Ishikawa (cell line): ENCODE data around the gene DNAJB1.
A peak's percentile ranks its signal among the peaks of the same experiment; 100 is the strongest.

Experiments
- CEBPB ChIP-seq: IDR thresholded peaks from 2 replicates; pipeline ENCODE4 v1.6.1; 2012
- CREB1 ChIP-seq: IDR thresholded peaks from 2 replicates; pipeline ENCODE4 v1.6.1; 2012; ENCODE audit warnings: low read depth
- EGR1 ChIP-seq: IDR thresholded peaks from 2 replicates; pipeline ENCODE4 v1.6.1; 2012
- EP300 ChIP-seq: IDR thresholded peaks from 2 replicates; pipeline ENCODE4 v1.6.1; 2012; ENCODE audit warnings: borderline replicate concordance
- FOXM1 ChIP-seq: IDR thresholded peaks from 2 replicates; pipeline ENCODE4 v1.6.1; 2012; ENCODE audit warnings: low read depth, borderline replicate concordance
- NFIC ChIP-seq: IDR thresholded peaks from 2 replicates; pipeline ENCODE4 v1.6.1; 2012
- RAD21 ChIP-seq: IDR thresholded peaks from 2 replicates; pipeline ENCODE4 v1.6.1; 2012; ENCODE audit warnings: low read depth
- TAF1 ChIP-seq: IDR thresholded peaks from 2 replicates; pipeline ENCODE4 v1.6.1; 2012; ENCODE audit warnings: low read depth, mild to moderate bottlenecking
- TCF12 ChIP-seq: IDR thresholded peaks from 2 replicates; pipeline ENCODE4 v1.6.1; 2012; ENCODE audit warnings: low read depth
- TEAD4 ChIP-seq: IDR thresholded peaks from 2 replicates; pipeline ENCODE4 v1.6.1; 2012
- YY1 ChIP-seq: IDR thresholded peaks from 2 replicates; pipeline ENCODE4 v1.6.1; 2012; ENCODE audit warnings: low read depth
- ZBTB7A ChIP-seq: IDR thresholded peaks from 2 replicates; pipeline ENCODE4 v1.6.1; 2012; ENCODE audit warnings: low read depth
- TF ChIP-seq, protein P1 (sequence below): IDR thresholded peaks from 2 replicates; pipeline ENCODE4 v1.6.1; 2012; ENCODE audit warnings: low read depth, mild to moderate bottlenecking
- TF ChIP-seq, protein P2 (sequence below): IDR thresholded peaks from 2 replicates; pipeline ENCODE4 v1.6.1; 2012
- TF ChIP-seq, protein P3 (sequence below): IDR thresholded peaks from 2 replicates; pipeline ENCODE4 v1.6.1; 2012

Gene DNAJB1

DNA sequence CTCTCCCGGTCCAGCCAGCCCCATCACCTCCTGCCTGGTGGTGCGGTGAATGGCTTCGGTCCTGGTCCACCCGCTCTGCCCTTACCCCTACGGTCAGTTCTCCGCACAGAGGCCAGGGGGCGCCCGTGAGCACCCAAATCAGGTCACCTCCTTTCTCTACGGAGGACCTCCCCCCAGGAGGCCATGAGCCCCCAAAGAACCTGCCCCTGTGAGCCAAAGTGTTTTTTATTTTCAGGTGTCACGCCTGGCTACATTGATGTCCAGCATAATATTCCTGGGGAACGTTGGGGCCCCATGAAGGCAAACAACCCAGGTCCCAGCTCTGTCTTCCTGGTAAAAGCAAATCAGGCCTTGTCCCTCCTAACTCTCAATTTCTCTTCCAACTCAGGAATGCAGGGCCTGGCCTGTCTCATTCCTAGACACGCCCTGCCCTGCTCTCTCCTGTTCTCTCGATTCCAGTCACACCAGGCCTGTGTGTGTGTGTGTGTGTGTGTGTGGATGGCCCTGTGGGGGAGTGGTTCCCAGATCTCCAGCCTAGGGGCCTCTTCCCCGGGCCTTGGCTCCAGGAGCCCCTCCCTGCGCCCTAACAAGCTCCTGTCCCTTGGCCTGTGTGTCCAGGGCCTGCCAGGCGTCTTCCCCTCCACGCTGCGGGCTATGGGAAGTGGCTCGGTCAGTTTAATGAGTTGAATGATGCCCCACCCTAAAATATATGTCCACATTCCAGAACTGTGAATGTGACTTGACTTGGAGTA lies 12.5 kb downstream of the DNAJB1 start:
- TF ChIP-seq NFIC (no peak), ZBTB7A (peak; percentile 30; the same call in 1 of the 2 replicates), FOXM1 (no peak), TEAD4 (peak; percentile 44; the same call in 1 of the 2 replicates), RAD21 (peak; percentile 38; the same call in 1 of the 2 replicates)

DNA sequence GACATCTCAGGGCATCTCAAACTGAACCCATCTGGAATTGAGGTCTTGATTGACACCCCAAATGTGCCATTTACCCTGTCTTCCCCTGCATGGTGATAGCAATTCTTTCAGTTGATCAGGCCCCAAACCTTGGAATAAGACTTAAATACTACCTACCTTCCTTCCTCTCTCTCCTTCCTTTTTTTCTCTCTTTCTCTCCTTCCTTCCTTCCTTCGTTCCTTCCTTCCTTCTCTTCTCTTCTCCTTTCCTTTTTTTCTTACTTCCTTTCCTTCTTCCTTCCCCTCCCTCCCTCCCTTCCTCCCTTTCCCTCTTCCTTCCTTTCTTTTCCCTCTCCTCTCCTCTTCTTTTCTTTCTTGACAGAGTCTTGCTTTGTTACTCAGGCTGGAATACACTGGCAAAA lies 14.9 kb downstream of the DNAJB1 start:
- TF ChIP-seq, protein P1, sequence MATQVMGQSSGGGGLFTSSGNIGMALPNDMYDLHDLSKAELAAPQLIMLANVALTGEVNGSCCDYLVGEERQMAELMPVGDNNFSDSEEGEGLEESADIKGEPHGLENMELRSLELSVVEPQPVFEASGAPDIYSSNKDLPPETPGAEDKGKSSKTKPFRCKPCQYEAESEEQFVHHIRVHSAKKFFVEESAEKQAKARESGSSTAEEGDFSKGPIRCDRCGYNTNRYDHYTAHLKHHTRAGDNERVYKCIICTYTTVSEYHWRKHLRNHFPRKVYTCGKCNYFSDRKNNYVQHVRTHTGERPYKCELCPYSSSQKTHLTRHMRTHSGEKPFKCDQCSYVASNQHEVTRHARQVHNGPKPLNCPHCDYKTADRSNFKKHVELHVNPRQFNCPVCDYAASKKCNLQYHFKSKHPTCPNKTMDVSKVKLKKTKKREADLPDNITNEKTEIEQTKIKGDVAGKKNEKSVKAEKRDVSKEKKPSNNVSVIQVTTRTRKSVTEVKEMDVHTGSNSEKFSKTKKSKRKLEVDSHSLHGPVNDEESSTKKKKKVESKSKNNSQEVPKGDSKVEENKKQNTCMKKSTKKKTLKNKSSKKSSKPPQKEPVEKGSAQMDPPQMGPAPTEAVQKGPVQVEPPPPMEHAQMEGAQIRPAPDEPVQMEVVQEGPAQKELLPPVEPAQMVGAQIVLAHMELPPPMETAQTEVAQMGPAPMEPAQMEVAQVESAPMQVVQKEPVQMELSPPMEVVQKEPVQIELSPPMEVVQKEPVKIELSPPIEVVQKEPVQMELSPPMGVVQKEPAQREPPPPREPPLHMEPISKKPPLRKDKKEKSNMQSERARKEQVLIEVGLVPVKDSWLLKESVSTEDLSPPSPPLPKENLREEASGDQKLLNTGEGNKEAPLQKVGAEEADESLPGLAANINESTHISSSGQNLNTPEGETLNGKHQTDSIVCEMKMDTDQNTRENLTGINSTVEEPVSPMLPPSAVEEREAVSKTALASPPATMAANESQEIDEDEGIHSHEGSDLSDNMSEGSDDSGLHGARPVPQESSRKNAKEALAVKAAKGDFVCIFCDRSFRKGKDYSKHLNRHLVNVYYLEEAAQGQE, result no peak
- TF ChIP-seq CEBPB, result no peak
- no peak for TF ChIP-seq EGR1
- TF ChIP-seq, protein P2, sequence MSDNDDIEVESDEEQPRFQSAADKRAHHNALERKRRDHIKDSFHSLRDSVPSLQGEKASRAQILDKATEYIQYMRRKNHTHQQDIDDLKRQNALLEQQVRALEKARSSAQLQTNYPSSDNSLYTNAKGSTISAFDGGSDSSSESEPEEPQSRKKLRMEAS, result no peak
- TF ChIP-seq CREB1, result no peak
- no peak for TF ChIP-seq TAF1

DNA sequence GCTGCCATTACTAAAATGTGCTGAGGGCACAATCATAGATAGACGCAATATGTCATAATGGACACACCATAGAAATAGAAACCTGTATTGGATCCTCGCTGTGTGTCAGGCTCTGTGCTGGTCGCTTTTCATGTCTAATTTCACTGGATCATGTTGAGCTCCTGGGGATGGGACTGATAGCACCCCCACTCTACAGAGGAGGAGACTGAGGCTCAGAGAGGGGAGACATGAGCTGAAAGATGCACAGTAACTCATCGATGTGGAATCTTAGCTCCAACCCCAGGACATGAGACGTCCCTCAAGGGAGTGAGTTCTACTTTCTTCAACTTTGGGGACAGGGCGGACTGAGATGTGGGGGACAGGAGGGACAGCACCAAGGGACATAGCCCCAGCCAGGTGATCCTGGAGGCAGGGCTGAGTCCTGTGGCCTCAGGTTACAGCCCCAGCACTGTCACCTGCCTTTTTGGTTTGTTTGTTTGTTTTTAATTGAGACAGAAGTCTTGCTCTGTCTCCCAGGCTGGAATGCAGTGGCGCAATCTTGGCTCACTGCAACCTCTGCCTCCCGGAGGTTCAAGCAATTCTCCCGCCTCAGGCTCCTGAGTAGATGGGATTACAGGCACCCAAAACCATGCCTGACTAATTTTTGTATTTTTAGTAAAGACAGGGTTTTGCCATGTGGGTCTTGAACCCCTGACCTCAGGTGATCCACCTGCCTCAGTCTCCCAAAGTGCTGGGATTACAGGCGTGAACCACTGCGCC lies 15.7 kb downstream of the DNAJB1 start:
- TF ChIP-seq TEAD4, result peak; percentile 20; the same call in 1 of the 2 replicates
- no peak for TF ChIP-seq EGR1
- TF ChIP-seq CEBPB, result peak; percentile 82

DNA sequence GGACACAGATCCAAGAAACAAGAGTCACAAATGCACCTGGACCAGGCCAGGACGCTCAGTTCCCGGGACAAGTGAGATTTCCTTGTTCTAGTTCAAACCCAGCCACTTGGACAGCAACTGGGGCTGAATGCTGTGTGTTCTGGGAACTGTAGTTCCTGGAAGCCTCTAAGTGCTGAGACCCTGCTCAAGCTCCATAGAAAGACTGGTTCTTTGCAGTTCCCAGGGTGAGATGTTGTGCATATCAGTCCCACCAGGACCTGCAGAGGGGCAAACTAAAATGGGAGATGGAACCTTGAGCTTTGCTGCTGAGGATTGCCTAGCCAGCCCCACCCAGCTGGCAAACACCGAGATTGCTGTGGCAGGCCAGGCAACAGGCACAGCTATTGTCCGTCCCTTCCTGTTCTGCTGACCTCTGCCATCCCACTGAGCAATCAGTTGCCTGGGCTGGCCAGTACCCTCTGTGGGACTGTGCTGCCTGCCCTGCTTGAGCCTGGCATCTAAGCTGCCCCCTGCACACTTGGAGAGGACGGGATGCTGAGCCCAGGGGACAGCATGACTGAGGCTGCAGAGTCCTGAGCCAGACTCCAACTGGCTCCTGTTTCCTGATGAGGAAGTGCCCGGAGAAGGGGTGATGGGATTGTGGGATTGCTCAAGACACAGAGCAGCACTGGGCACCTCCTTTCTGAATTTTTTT lies 20.8 kb downstream of the DNAJB1 start:
- TF ChIP-seq, protein P1, result peak; percentile 23; the same call in 1 of the 2 replicates
- TF ChIP-seq TAF1, result no peak
- 0 out of 2 replicates have a peak, but pooled peaks have one; percentile 23 for TF ChIP-seq CEBPB

DNA sequence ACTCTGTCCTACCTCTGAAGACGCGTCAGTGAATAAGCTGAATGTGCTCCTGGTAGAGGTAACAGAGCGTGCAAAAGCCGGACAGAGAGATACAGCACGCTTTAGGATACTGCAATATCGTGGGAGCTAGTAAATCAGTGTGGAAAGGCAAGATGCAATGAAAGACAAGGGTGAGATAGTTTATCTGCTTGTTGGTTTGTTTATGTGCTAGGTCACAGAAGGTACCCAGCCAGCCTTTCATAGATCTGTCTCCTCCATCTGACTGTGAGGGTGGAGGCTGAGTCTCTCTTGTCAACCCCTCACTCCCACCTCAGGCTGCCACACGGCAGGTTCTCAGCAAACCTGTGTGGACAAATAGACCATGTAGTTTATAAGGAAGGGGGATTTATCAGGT lies 21.4 kb downstream of the DNAJB1 start:
- TF ChIP-seq ZBTB7A (no peak), CREB1 (no peak), TEAD4 (no peak), EGR1 (no peak), CEBPB (no peak), YY1 (no peak), TCF12 (no peak)
- TF ChIP-seq, protein P2, result no peak

DNA sequence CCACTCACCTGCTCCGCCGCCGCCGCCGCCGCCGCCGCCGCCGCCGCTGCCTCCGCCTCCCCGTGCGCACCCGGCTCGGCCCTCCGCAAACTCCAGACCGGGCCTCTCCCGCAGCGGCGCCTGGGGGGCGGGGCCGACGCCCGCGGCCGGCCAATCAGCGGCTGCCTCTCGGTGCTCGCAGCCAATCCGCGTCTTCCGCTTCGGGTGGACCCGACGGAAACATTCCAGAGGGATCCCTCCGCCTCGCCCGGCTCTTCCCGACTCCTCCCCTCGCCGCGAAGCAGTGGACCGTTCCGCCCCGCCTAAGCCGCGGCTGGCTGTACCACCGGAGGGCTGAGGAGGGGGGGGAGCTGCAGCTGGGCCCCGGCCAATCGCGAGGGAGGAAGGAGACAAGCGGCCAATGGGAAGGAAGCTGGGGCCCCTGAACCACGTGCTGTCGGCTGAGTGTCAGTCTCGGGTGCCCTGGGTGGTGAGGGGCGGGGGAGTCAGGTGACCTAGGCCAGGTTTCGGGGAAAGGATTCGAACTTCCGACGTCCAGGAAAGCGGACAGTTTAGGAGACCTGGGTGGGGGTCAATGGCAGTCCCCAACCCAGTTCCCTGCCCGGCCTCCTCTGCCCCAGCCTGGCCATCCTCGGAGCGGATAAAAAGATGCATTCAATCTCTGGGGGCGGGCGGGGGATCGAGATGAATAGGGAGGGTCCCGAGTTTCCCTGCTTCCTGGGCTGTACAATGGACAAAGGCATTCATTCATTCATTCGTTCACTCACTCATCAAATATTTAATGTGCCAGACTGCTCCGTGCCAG lies 22.0 kb downstream of the DNAJB1 start, which contains the start of gene GIPC1:
GIPC1 (minus strand) TSS at position 99 of the 805 bp plus-strand sequence. CDS start 13,151 bp downstream, outside the sequence.
- TF ChIP-seq NFIC (peak; percentile 45; the same call in 1 of the 2 replicates), EGR1 (no peak), FOXM1 (no peak), CEBPB (no peak), TAF1 (peak; percentile 43; the same call in 1 of the 2 replicates), RAD21 (no peak), EP300 (peak; percentile 73), ZBTB7A (no peak), CREB1 (no peak), YY1 (0 out of 2 replicates have a peak, but pooled peaks have one; percentile 20), TCF12 (peak; percentile 41; the same call in 1 of the 2 replicates), TEAD4 (peak; percentile 60; the same call in 1 of the 2 replicates)
- TF ChIP-seq, protein P2, result peak; percentile 97
- TF ChIP-seq, protein P1, result no peak
- TF ChIP-seq, protein P3, sequence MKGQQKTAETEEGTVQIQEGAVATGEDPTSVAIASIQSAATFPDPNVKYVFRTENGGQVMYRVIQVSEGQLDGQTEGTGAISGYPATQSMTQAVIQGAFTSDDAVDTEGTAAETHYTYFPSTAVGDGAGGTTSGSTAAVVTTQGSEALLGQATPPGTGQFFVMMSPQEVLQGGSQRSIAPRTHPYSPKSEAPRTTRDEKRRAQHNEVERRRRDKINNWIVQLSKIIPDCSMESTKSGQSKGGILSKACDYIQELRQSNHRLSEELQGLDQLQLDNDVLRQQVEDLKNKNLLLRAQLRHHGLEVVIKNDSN, result peak; percentile 97
